B cell (primary cell): Measurements from ENCODE around the gene GAREM1.

Experiments
- CTCF ChIP-seq: fragments of 200-600 bp; IDR thresholded peaks from one replicate; pipeline ENCODE4 v1.8.0; 2022; ENCODE audit warnings: antibody characterized with exemption, mild to moderate bottlenecking
- EZH2 ChIP-seq: IDR thresholded peaks from 2 replicates; pipeline ENCODE4 v1.6.1; 2012; ENCODE audit warnings: borderline replicate concordance, low read depth, mild to moderate bottlenecking, moderate library complexity, low read length; ENCODE audit not compliant: insufficient read depth, poor library complexity, severe bottlenecking

- TF ChIP-seq CTCF (no peak), EZH2 (no peak)
These were observed 2.6 kb upstream of the GAREM1 start for GRCh38 chr18:32473325-32473724.
